NCI-H82 treated with DMSO at 0.1 percent for 48 hours (cell line): Measurements from ENCODE around the gene MYH14.
A peak's percentile ranks its signal among the peaks of the same experiment; 100 is the strongest.
"Not testable (repeated sequence)": the region's sequence is repeated elsewhere in the genome, so short reads cannot be mapped to it uniquely, and the experiment has no call there.

Experiments
- DNase-seq: peaks from one replicate; lab custom pipeline; 2025; ENCODE audit not compliant: unreplicated experiment; lab: John Stamatoyannopoulos, UW

Gene MYH14

DNA sequence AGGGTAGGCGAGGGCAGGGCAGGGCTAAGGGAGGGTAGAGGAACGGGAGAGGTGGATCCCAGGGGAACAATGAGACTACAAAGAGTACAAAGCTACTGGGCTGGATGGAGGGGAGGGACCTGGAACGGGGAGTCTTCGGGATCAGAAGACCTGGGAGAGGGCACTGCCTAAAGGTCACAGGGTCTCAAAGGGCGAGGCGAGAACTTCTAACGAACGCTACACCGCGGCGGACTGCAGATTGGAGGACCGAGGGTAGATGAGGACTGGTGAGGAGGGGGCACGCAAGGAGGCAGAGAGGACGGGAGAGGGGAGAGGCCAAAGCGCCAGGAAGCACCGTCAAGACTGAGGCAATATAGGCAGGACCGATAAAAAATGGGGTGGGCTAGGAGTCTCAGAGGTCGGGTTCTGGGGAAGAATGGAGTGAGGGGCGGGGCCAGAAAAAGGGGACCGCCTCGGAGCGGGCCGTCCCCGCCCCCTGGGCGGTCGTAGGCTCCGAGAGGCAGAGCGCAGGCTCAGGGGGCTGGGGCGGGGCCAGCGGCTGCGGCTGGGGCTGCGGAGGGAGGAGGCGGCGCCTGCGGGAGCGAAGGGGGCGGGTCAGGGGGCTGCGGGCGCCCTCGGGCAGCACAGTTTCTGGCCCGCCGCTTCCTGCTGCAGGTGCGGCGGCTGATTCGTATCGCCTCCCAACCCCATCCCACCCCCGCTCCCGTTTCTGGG lies 127.1 kb downstream of the MYH14 start:
- DNase-seq: no peak

DNA sequence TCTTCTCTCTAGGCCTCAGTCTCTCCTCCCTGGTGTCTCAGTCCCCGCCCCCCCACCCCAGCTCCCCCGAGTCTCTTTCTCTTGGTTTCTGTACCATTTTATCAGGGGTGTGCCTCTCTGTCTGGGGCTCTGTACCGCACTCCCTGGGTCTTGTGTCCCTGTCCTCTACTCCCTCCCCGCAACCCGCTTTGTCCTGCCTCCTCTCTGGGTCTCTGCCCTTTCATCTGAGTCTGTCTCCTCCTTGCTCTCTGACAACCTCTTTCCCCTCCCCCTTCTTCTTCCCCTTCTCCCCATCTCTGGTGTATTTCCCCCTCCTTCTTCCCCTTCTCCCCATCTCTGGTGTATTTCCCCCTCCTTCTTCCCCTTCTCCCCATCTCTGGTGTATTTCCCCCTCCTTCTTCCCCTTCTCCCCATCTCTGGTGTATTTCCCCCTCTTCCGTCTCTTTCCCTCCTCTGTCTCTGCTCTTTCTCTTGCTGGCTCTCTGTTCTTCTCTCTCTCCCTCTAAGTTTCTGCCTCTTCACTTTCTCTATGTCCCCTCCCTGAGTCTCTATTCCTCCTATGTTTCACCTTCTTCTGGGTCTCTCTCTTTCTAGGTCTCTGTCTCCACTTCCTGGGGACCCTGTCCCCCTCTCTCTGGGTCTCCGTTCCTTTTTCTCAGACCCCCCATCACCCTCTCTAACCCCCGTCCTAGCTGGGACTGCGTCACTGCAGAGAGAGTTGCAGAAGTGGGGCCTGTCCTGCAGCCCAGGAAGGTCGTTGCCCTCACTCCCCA lies 128.0 kb downstream of the MYH14 start:
- no peak for DNase-seq

DNA sequence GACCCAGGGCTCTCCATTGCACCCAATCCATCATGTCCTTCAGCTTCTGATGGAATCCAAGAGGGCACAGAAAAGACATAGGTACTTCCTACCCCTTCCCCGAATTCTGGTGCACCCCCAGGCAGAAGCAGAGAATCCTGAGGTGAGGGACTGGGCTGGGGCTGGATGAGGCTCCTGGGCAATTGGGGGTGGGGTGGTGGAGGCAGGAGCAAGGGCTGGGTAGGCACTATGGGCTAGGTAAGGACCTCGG lies 128.5 kb downstream of the MYH14 start:
- no peak for DNase-seq

DNA sequence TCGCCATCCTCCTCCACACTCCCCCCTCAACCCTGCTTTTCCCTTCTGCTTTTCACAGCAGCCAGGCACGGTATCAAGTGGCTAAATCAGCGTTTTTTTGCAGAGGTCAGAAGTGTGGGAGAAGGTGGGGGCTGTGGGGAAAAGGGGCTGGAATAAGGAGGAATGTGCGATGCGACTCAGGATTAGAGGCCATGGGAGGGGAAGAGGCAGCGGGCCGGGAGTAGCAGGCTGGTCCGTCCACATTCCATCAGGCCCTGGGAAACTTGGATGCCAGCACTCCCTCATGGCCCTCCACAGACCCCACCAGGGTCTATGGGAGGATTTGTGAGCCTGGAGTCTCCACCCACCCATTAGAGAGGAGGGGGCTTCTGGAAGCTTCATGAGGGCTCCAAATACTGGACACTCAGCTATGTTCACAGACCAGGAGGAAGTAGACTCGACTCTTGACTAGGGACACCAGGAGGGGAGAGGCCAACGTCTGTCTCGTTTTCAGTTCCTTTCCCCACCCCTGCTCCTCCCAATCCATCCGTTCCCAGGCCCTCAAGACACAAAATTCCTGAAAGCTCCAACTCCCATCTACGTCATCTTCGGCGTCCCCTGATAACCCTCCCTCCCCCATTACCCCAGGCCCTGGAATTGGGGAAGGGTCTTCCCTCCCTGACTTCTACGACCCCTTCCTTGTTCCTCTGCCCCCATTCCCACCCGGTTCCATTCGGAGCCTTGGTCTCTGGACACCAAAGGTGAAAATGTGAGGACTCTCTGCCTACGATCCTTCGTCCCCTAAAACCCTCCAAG lies 129.0 kb downstream of the MYH14 start:
- DNase-seq: no peak

DNA sequence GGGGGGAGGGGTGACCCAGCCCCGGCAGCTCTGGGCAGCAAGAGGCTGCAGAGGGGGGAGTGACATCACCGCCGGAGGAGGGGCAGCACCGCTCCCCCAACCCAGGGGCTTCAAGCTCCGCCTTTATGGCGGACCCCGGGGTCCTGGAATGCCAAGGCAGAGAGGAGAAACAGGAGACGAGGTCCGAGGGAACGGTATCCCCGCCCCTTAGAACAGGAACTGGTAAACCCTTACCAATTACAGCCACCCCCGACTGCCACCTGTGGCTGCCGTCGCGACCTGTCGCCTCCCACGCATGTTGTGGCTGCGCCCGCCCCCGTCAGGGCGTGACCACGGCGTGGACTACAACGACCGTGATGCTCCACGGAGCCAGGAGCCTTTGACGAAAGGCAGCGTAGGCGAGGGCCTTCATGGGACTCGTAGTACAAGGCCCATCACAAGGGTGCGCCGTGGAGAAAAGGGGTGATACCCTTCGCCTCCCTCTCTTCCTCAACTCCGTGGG lies 129.9 kb downstream of the MYH14 start:
- DNase-seq: peak; percentile 32

DNA sequence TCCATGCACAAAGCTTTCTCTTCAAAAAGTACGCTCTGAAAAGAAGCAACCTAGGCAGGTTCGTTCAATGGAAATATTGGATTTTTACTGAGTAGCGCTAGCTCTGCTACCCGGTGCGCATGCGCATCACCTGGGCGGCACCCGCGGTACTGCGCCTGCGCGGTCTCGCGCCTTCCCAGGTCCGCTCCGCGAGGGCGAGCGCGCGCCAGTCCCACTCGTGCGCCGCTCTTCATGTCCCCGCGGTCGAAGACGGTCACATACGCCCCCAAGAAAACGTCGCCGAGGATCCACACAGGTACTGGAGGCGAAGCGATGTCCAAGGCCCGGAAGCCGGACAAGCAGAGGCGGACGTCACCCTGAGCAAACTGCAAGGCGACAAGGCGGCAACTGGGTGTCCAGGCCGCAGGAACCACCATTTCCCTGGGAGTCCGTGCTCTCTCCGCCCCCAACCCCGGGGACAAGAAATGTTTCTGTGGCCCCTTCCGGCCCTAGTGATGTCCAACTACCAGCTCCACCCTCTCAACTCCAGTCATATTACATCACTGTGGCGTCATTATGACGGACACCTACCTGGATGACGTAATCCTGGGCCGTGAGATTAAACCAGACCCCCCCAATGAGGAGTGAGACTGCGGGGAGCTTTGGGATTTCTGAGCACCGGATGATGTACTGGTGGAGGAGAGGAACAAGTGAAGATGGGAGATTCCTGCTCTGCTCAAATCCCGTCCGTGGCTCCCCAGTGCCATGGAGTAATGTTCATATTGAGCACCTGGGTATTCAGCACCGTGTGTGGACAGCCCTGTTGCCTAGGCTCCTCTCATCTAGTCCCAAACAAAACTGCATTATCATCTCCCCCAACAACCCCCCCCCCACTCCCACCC lies 130.6 kb downstream of the MYH14 start:
- DNase-seq: no peak

DNA sequence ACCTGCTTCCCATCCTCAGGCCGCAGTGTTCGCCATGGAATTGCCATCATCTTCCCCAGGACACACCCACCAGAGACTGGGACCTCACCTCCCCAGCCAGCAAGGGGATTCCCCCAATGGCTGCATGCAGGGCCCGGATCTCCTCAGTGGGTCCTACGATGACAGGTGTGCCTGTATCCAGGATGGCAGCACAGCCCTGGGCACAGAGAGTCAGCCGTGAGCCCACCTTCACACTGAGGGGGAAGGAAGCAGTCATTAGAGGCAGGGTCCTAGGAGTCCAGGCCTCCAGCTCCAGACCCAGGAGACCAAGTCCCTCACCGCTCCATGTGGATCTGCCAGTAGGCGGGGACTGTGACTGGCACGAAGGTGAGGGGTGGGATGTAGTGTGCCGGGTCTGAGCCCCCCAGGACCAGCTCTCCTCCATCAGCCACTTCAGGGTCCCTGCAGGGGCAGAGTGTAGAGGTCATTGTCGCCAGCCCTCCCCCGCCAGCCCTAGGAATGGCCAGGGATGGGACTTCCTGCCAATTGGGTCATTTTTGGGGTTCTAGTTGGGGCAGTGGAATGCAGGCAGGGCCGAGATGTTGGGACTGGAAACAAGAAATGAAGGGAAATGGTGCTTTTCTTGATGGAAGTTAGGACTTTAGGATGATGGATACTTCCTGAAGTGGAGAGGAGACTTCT lies 131.5 kb downstream of the MYH14 start:
- DNase-seq: no peak

DNA sequence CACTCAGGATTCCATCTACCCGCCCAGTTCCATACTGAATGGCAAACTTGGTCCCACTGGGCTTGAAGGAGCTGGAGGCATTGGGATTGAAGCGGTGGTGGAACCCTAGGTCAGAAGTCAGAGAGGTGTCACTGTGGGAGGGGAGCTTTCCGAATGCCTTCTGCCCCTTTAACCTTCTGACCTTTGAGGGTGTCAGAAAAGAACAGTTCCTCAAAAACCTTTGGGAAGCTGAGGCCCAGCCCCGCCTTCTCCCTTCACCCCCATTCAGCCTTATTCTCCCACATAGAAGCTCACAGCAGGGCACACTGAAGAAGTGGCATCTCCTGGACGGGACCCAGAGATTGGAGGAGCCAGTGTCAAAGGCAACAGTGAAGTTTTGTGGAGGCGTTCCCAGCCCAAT lies 133.6 kb downstream of the MYH14 start:
- not testable (repeated sequence) for DNase-seq

DNA sequence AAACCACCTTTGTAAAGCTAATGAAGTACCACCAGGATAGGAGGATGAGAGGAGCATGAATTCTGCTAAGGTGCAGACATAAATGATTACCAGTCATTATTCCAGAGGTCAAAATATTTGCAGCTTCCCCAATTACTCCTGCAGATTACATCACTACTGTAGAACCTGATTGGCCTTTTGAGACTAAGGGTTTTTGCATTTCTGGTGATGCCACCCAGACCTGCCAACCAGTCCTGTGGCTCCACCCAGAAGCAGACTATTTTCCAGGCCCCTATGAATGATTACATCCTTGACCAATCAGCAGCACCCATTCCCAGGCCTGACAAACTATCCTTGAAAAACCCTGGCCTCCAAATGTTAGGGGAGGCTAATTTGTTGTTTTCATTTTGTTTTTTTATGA lies 136.9 kb downstream of the MYH14 start:
- no peak for DNase-seq

DNA sequence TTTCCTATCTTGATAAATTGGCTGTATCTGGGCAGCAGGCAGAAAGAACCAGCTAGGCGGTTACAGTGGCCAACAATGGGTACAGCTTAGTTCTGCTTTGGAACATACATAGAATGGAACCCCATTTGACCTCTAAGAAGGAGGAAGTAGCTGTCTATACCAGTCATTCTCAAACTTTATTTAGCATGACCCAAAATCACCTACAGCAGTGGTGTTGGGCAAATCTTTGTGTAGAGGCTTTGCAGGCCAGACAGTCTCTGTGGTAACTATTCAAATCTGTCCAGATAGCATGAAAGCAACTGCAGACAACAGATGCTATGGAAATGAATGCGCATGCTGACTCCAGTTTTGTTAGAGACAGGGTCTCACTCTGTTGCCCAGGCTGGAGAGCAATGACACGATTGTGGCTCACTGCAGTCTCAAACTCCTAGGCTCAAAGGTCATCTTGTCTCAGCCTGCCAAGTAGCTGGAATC lies 137.7 kb downstream of the MYH14 start:
- no peak for DNase-seq

DNA sequence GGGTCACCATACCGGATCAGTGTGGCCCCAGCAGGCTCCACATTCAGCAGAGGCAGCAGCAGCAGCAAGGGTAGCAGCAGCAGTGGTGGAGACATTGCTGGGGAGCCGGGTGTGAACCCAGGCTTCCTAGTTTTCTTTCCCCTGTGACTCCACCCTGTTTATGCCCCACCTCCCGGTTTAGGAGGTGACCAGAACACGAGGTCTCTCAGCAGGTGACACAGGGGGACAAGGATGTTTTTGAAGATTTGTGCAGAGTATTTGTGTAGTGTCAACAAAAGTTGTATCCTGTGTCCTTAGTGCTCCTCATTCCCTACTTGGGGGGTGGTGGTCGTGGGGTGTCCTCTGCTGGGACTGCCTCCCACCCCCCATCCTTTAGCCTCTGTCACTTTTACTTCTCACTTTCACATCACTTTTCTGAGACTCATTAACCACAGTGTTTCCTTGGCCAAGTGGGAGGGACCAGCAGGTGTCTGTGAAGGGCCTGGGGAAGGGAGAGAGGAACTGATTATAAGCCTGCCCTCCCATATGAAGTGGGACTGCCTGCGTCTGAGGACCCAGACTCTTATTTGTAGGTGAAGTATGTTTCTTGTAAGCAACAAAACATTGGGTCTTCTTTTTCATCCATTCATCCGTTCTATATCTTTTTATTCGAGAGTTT lies 141.4 kb downstream of the MYH14 start:
- DNase-seq: no peak

DNA sequence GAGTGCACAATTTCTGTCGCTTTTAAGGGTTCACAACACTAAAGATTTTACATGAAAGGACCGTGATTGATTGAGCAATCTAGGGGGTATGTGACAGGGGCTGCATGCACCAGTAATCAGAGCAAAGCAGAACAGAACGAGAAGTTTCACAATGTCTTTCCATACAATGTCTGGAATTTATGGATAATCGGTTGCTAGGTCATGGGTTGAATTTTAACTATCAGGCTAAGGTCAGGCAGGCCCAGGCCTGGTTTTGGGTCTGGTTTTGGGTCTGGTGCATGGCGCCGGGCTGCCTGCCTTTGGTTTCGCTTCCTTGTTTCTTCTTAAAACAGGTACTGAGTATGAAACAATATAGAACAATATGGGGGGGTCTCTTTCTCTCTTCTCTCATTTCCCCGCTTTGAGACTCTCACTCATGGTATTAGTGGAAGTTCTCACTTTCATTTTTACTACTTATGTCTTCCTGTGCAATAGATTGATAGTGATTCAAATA lies 143.7 kb downstream of the MYH14 start:
- not testable (repeated sequence) for DNase-seq

DNA sequence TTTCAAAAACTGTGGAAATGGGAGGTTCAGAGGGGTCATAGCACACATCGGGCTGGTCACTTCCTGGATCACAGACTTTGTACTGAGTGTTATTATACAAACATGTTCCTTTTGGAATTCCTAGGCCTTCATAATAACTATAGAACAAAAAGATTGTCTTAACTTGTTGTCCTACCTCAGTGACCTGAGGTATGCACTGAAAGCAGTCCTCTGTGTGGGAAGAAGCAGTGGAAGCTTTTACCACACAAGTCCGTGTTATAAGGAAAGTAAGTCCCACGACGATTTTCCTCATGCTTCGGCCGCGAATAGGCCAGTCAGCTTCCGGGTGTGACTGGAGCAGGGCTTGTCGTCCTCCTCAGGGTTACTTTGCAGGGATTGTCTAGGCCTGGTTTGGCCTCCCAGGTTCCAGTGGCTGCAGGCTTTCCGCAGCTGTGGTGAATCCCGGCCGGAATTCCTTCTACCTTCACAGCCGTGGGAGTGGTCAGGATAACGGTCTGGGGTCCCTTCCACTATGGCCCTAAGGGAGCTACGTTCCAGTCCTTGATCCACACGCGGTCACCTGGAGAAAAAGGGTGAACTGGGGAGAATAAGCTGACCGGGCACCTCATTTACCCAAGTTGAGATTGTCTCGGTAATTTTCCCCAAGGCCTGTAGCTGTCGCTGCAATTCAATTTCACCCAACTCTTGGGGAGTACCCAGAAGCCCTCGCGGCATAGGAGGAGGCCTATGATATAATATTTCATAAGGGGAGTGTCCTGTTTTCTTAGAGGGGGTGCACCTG lies 146.0 kb downstream of the MYH14 start:
- DNase-seq: no peak

DNA sequence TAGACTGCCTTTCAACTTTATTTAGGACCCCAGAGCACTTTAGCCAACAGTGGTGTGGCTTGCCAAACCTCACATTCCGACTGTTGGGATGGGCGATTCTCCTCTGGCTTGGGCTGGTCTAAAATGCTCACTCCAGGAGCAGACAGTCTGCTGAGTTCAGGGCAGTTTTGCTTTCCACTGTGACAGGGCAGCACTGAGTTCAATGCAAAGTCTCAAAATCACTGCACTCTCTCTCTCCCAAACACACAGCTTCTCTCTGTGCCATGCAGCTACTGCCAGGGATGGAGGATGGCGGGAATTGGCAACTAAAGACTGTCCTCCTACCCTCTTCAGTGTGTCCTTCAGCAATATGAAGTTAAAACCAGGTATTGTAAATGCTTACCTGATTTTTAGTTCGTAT lies 148.8 kb downstream of the MYH14 start:
- DNase-seq: no peak

DNA sequence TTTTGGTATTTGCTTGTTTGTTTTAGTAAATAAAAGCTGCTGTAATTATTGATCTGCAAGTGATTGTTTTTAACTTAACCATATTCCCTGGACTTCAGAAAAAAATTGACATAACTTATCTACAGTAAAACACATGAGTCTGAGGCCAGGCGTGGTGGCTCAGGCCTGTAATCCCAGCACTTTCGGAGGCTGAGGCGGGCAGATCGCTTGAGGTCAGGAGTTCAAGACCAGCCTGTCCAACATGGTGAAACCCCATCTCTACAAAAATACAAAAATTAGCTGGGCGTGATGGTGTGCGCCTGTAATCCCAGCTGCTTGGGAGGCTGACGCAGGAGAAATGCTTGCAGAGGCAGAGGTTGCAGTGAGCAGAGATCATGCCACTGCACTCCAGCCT lies 150.1 kb downstream of the MYH14 start:
- DNase-seq: not testable (repeated sequence)

DNA sequence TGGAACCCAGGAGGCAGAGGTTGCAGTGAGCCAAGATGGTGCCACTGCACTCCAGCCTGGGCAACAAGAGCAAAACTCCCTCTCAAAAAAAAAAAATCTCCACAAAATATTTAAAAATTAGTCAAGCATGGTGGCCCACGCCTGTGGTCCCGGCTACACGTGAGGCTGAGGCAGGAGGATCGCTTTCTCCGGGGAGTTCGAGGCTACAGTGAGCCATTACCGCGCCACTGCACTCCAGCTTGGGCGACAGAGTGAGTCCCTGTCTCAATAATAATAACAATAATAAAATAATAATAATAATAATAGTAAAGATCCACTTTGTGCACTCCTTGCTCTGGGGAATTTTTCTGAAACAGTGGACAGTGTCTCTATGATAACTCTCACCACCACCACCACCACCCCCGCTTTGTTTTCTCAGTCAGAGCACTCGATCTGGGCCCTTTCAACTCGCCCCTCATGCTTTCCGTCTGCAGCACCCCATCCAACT lies 153.3 kb downstream of the MYH14 start:
- no peak for DNase-seq

DNA sequence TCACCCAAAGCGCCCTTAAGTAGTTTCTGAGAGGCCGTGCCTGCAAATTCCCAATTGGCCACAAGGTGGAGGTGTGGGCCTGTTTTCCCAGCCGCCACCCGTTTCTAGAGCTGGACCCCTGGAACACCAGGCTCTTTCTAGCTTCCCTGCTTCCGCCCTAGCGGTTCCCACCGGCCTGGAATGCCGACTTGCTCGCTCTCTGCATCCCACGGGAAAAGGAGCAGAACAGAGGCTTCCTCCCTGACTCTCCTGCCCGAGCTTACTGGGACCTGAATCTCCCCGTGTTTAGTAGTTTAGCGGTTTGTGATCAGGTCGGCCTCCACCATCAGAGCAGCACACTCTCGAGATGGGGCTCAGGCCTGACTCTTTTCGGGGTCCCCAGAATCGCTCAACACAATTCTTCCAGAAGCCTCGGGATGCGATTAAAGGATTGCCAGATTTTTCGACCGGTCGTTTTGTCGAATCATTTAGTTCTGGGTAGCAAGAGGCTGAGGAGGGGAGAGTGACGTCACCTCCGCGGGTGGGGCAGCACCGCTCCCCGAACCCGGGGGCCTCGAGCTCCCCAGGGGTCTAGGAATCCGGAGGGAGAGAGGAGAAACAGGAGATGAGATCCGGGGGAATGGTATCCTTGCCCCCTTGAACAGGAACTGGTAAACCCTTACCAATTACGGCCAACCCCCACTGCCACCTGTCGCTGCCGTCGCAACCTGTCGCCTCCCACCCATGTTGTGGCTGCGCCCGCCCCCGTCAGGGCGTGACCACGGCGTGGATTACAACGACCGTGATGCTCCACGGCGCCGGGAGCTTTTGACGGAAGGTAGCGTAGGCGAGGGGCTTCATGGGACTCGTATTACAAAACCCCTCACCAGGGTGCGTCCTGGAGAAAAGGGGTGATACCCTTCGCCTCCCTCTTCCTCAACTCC lies 154.0 kb downstream of the MYH14 start:
- DNase-seq: peak; percentile 24
